Mononuclear cell (primary cell): Measurements from ENCODE around the gene CRYBG2. TPM values are rescaled to one million over a fixed set of nuclear protein-coding genes. Genes with fewer than 3 reads are reported as not detected.

Source experiments
- H3K27me3 ChIP-seq: 2 replicates; pipeline ENCODE4 v1.6.0; 2011; ENCODE audit warnings: low read length, control low read depth; ENCODE audit not compliant: insufficient read depth
- H3K4me1 ChIP-seq: 2 replicates; pipeline ENCODE4 v1.5.1; 2011; ENCODE audit warnings: mild to moderate bottlenecking, low read length, control low read depth; ENCODE audit not compliant: insufficient read depth
- H3K4me3 ChIP-seq: 2 replicates; pipeline ENCODE4 v1.5.1; 2011; ENCODE audit warnings: mild to moderate bottlenecking, low read length, moderate library complexity
- H3K9me3 ChIP-seq: 2 replicates; pipeline ENCODE4 v1.5.1; 2011; ENCODE audit warnings: low read depth, mild to moderate bottlenecking, control low read depth, low read length
- total RNA-seq: library from RNA; depleted of rRNA; stranded (reverse); fragments of >200 nt; gene quantifications from one replicate; pipeline ENCODE4 v1.2.3, GENCODE V29; 2012

The CRYBG2 gene
- total RNA-seq, 1 donor, result 0.10 TPM

- peaks cover 93% of the 10 kb centered on the region for H3K4me1 ChIP-seq
- H3K9me3 ChIP-seq, result no peaks in the 10 kb centered on the region
- no peaks in the 10 kb centered on the region for H3K27me3 ChIP-seq
- peak overlapping the region; percentile 88 for H3K4me3 ChIP-seq
Measured at GRCh38 chr1:26280333-26281042, 73.4 kb downstream of the CRYBG2 start.

- peak within 1 kb of the TSS; percentile 88 for H3K4me3 ChIP-seq
Measured at GRCh38 chr1:26279456-26280332, 74.2 kb downstream of the CRYBG2 start, which contains the start of gene SH3BGRL3. SH3BGRL3 (plus strand) TSS chr1:26280086; CDS start chr1:26280156, 70 bp downstream.

GRCh38 chr1:26278724-26279455 is 75.0 kb downstream of the CRYBG2 start:
- Histone ChIP-seq H3K4me1 (peaks cover 93% of the 10 kb centered on the region), H3K27me3 (no peaks in the 10 kb centered on the region), H3K4me3 (peak overlapping the region; percentile 88), H3K9me3 (no peaks in the 10 kb centered on the region)

More at GRCh38 chr1:26279456-26280332, 74.2 kb downstream of the CRYBG2 start, which contains the start of gene SH3BGRL3:
- no peaks in the 10 kb centered on the region for H3K9me3 ChIP-seq
- no peaks in the 10 kb centered on the region for H3K27me3 ChIP-seq
- peaks cover 93% of the 10 kb centered on the region for H3K4me1 ChIP-seq

- H3K4me3 ChIP-seq, result no peak overlapping the region
- peaks cover 87% of the 10 kb centered on the region for H3K4me1 ChIP-seq
- H3K9me3 ChIP-seq, result no peaks in the 10 kb centered on the region
- H3K27me3 ChIP-seq, result no peaks in the 10 kb centered on the region
Measured at GRCh38 chr1:26278303-26278702, 75.6 kb downstream of the CRYBG2 start.

GRCh38 chr1:26277719-26278118 is 76.2 kb downstream of the CRYBG2 start:
- H3K27me3 ChIP-seq, result no peaks in the 10 kb centered on the region
- H3K4me1 ChIP-seq, result peaks cover 82% of the 10 kb centered on the region
- no peaks in the 10 kb centered on the region for H3K9me3 ChIP-seq
- H3K4me3 ChIP-seq, result no peak overlapping the region

- Histone ChIP-seq H3K9me3 (no peaks in the 10 kb centered on the region), H3K4me3 (no peak overlapping the region), H3K4me1 (peaks cover 77% of the 10 kb centered on the region), H3K27me3 (no peaks in the 10 kb centered on the region)
Measured at GRCh38 chr1:26277261-26277661, 76.7 kb downstream of the CRYBG2 start.

- Histone ChIP-seq H3K4me3 (no peak overlapping the region), H3K9me3 (no peaks in the 10 kb centered on the region), H3K27me3 (no peaks in the 10 kb centered on the region), H3K4me1 (peaks cover 69% of the 10 kb centered on the region)
Measured at GRCh38 chr1:26276432-26276838, 77.5 kb downstream of the CRYBG2 start.

- Histone ChIP-seq H3K4me3 (no peak overlapping the region), H3K4me1 (peaks cover 62% of the 10 kb centered on the region), H3K27me3 (no peaks in the 10 kb centered on the region), H3K9me3 (no peaks in the 10 kb centered on the region)
Measured at GRCh38 chr1:26275580-26276431, 78.1 kb downstream of the CRYBG2 start.

GRCh38 chr1:26274801-26275425 is 79.0 kb downstream of the CRYBG2 start:
- no peaks in the 10 kb centered on the region for H3K9me3 ChIP-seq
- H3K4me1 ChIP-seq, result peaks cover 58% of the 10 kb centered on the region
- no peaks in the 10 kb centered on the region for H3K27me3 ChIP-seq
- no peak overlapping the region for H3K4me3 ChIP-seq

Other genes with a start within 250 kb of the CRYBG2 start
- 19.3 TPM for gene PDIK1L, start 242.3 kb downstream of the CRYBG2 start, total RNA-seq
- gene FAM110D, start 195.1 kb downstream of the CRYBG2 start, total RNA-seq, result not detected
- gene C1orf232, start 185.2 kb downstream of the CRYBG2 start, total RNA-seq, result not detected
- 5.4 TPM for gene ZNF593, start 184.2 kb downstream of the CRYBG2 start, total RNA-seq
- not detected for gene ZNF593OS, start 182.3 kb downstream of the CRYBG2 start, total RNA-seq
- gene CNKSR1, start 176.6 kb downstream of the CRYBG2 start, total RNA-seq, result 0.42 TPM
- not detected for gene CATSPER4, start 163.5 kb downstream of the CRYBG2 start, total RNA-seq
- 12.9 TPM for gene CEP85, start 119.9 kb downstream of the CRYBG2 start, total RNA-seq
- 59.2 TPM for gene SH3BGRL3, start 74.0 kb downstream of the CRYBG2 start, total RNA-seq
- gene UBXN11, start 47.5 kb downstream of the CRYBG2 start, total RNA-seq, result 24.5 TPM
- gene CD52, start 36.2 kb downstream of the CRYBG2 start, total RNA-seq, result 428 TPM
- 1.8 TPM for gene ZNF683, start 18.6 kb upstream of the CRYBG2 start, total RNA-seq
- not detected for gene LIN28A, start 56.7 kb upstream of the CRYBG2 start, total RNA-seq
- gene DHDDS, start 78.2 kb upstream of the CRYBG2 start, total RNA-seq, result 17.2 TPM
- gene HMGN2, start 118.3 kb upstream of the CRYBG2 start, total RNA-seq, result 249 TPM
- gene RPS6KA1, start 175.6 kb upstream of the CRYBG2 start, total RNA-seq, result 49.2 TPM